Smooth muscle cell (in vitro differentiated cells): Measurements from ENCODE around the gene VSIG10. TPM values are rescaled to one million over a fixed set of nuclear protein-coding genes. Genes with fewer than 3 reads are reported as not detected.

Experiments
- DNase-seq: peaks from one replicate; lab custom pipeline; 2025; ENCODE audit not compliant: unreplicated experiment; lab: John Stamatoyannopoulos, UW
- H2AFZ ChIP-seq: fragments of 200-600 bp; sonication (generic); 2 replicates; pipeline ENCODE4 v1.6.0; 2016; ENCODE audit warnings: antibody characterized with exemption, low read depth, mild to moderate bottlenecking
- H3F3A ChIP-seq: fragments of 200-600 bp; sonication (generic); 2 replicates; pipeline ENCODE4 v1.6.0; 2017; ENCODE audit warnings: antibody characterized with exemption, low read depth
- H3K27ac ChIP-seq: fragments of 200-600 bp; sonication (generic); 2 replicates; pipeline ENCODE4 v1.5.1; 2016; ENCODE audit warnings: low read depth, mild to moderate bottlenecking
- H3K27me3 ChIP-seq: fragments of 200-600 bp; sonication (generic); 2 replicates; pipeline ENCODE4 v1.6.1; 2016; ENCODE audit warnings: low read depth, mild to moderate bottlenecking
- H3K36me3 ChIP-seq: fragments of 200-600 bp; sonication (generic); 2 replicates; pipeline ENCODE4 v1.5.1; 2016; ENCODE audit warnings: low read depth
- H3K4me1 ChIP-seq: fragments of 200-600 bp; sonication (generic); 2 replicates; pipeline ENCODE4 v1.5.1; 2016; ENCODE audit warnings: low read depth
- H3K4me2 ChIP-seq: fragments of 200-600 bp; sonication (generic); 2 replicates; pipeline ENCODE4 v1.6.0; 2016; ENCODE audit warnings: mild to moderate bottlenecking
- H3K4me3 ChIP-seq: fragments of 200-600 bp; sonication (generic); 2 replicates; pipeline ENCODE4 v1.5.1; 2016; ENCODE audit warnings: mild to moderate bottlenecking
- H3K79me2 ChIP-seq: fragments of 200-600 bp; sonication (generic); 2 replicates; pipeline ENCODE4 v1.6.0; 2016; ENCODE audit warnings: low read depth, mild to moderate bottlenecking
- H3K9ac ChIP-seq: fragments of 200-600 bp; sonication (generic); 2 replicates; pipeline ENCODE4 v1.6.0; 2016; ENCODE audit warnings: low read depth
- H3K9me3 ChIP-seq: fragments of 200-600 bp; sonication (generic); replicated peaks from 2 replicates; pipeline ENCODE4 v1.5.1; 2016; ENCODE audit warnings: low read depth
- H4K20me1 ChIP-seq: fragments of 200-600 bp; sonication (generic); 2 replicates; pipeline ENCODE4 v1.6.0; 2016; ENCODE audit warnings: low read depth
- CTCF ChIP-seq: fragments of 200-600 bp; sonication (generic); IDR thresholded peaks from 2 replicates; pipeline ENCODE4 v1.5.1; 2017; ENCODE audit warnings: borderline replicate concordance, mild to moderate bottlenecking, antibody characterized with exemption; ENCODE audit not compliant: insufficient read depth, poor library complexity, severe bottlenecking
- WGBS: methylation state at CpG from one replicate; pipeline ENCODE4 v1.1.7; 2016; ENCODE audit warnings: low lambda C conversion rate; 5-methylcytosine and 5-hydroxymethylcytosine counted together
- polyA plus RNA-seq: library from polyadenylated mRNA; unstranded; fragments of >200 nt; fragmentation: Nextera tagmentation; extraction: Ambion mirVana; gene quantifications from 2 replicates; pipeline ENCODE4 v1.2.1, GENCODE V29; 2016
- total RNA-seq: library from RNA; depleted of rRNA; stranded (reverse); fragments of >200 nt; gene quantifications from 2 replicates; pipeline ENCODE4 v1.2.3, GENCODE V29; 2014

Gene VSIG10
- total and polyA plus RNA-seq, 2 experiments from 2014 or later, result 2.3 to 3.0 TPM

GRCh38 chr12:118033323-118033722, 70.5 kb downstream of the VSIG10 start:
- Histone ChIP-seq H3K9ac (no peak overlapping the region), H3K4me2 (no peak overlapping the region), H3K36me3 (peaks cover 6% of the 10 kb centered on the region), H3K79me2 (no peaks in the 10 kb centered on the region), H3K4me3 (no peak overlapping the region), H2AFZ (no peak overlapping the region), H4K20me1 (no peaks in the 10 kb centered on the region), H3F3A (no peaks in the 10 kb centered on the region), H3K9me3 (no peaks in the 10 kb centered on the region), H3K27ac (no peak overlapping the region), H3K27me3 (no peaks in the 10 kb centered on the region), H3K4me1 (no peaks in the 10 kb centered on the region)
- TF ChIP-seq CTCF, result no peak
- no peak for DNase-seq
- 93% methylated on average over 5 of the region's 5 CpGs for WGBS

GRCh38 chr12:118032188-118032587, 71.6 kb downstream of the VSIG10 start:
- Histone ChIP-seq H3K4me2 (no peak overlapping the region), H2AFZ (no peak overlapping the region), H4K20me1 (no peaks in the 10 kb centered on the region), H3K4me3 (no peak overlapping the region), H3K9me3 (no peaks in the 10 kb centered on the region), H3F3A (no peaks in the 10 kb centered on the region), H3K4me1 (no peaks in the 10 kb centered on the region), H3K9ac (no peak overlapping the region), H3K79me2 (no peaks in the 10 kb centered on the region), H3K36me3 (peaks cover 3% of the 10 kb centered on the region), H3K27ac (no peak overlapping the region), H3K27me3 (no peaks in the 10 kb centered on the region)
- TF ChIP-seq CTCF, result no peak
- WGBS, result 96% methylated on average over 7 of the region's 7 CpGs
- DNase-seq, result no peak

GRCh38 chr12:118029166-118029565, 74.6 kb downstream of the VSIG10 start:
- H3K4me3 ChIP-seq, result no peak overlapping the region
- H3K4me1 ChIP-seq, result no peaks in the 10 kb centered on the region
- no peak overlapping the region for H3K27ac ChIP-seq
- H3K27me3 ChIP-seq, result no peaks in the 10 kb centered on the region
- WGBS, result 100% methylated on average over 5 of the region's 5 CpGs
- H3K36me3 ChIP-seq, result no peaks in the 10 kb centered on the region
- H3K4me2 ChIP-seq, result no peak overlapping the region
- no peak overlapping the region for H3K9ac ChIP-seq
- no peaks in the 10 kb centered on the region for H3F3A ChIP-seq
- TF ChIP-seq CTCF, result no peak
- no peaks in the 10 kb centered on the region for H4K20me1 ChIP-seq
- H2AFZ ChIP-seq, result no peak overlapping the region
- H3K79me2 ChIP-seq, result no peaks in the 10 kb centered on the region
- no peaks in the 10 kb centered on the region for H3K9me3 ChIP-seq
- no peak for DNase-seq

GRCh38 chr12:118025168-118025567, 78.6 kb downstream of the VSIG10 start:
- no peaks in the 10 kb centered on the region for H3F3A ChIP-seq
- TF ChIP-seq CTCF, result no peak
- no peak for DNase-seq
- H2AFZ ChIP-seq, result no peak overlapping the region
- no peak overlapping the region for H3K4me2 ChIP-seq
- H3K4me3 ChIP-seq, result no peak overlapping the region
- no peaks in the 10 kb centered on the region for H3K36me3 ChIP-seq
- no peaks in the 10 kb centered on the region for H3K9me3 ChIP-seq
- H3K27ac ChIP-seq, result no peak overlapping the region
- H3K4me1 ChIP-seq, result no peaks in the 10 kb centered on the region
- 89% methylated on average over 4 of the region's 4 CpGs for WGBS
- no peaks in the 10 kb centered on the region for H3K27me3 ChIP-seq
- H3K9ac ChIP-seq, result no peak overlapping the region
- no peaks in the 10 kb centered on the region for H3K79me2 ChIP-seq
- H4K20me1 ChIP-seq, result no peaks in the 10 kb centered on the region
